GM23338 (cell line): ENCODE data around the gene PHF8.

Experiments
- CREB1 ChIP-seq: fragments of 250-450 bp; sonication (Bioruptor Pico); IDR thresholded peaks from 2 replicates; pipeline ENCODE4 v1.5.0; 2020; ENCODE audit warnings: low read depth, mild to moderate bottlenecking, moderate library complexity
- ETS1 ChIP-seq: IDR thresholded peaks from 2 replicates; pipeline ENCODE4 v1.6.1; 2016; ENCODE audit warnings: antibody characterized with exemption
- EZH2 ChIP-seq: fragments of 200-600 bp; sonication (generic); IDR thresholded peaks from one replicate; pipeline ENCODE4 v1.8.0; 2017; ENCODE audit warnings: antibody characterized with exemption, mild to moderate bottlenecking, low read depth; ENCODE audit not compliant: unreplicated experiment
- EZH2phosphoT487 ChIP-seq: fragments of 200-600 bp; sonication (generic); IDR thresholded peaks from one replicate; pipeline ENCODE4 v1.8.1; 2018; ENCODE audit warnings: antibody characterized with exemption; ENCODE audit not compliant: unreplicated experiment
- JUNB ChIP-seq: IDR thresholded peaks from one replicate; pipeline ENCODE4 v1.6.1; 2016; ENCODE audit warnings: antibody characterized with exemption; ENCODE audit not compliant: unreplicated experiment
- NANOG ChIP-seq: IDR thresholded peaks from 2 replicates; pipeline ENCODE4 v1.6.1; 2016; ENCODE audit warnings: antibody characterized with exemption, borderline replicate concordance
- POLR2AphosphoS5 ChIP-seq: IDR thresholded peaks from 2 replicates; pipeline ENCODE4 v1.6.1; 2016; ENCODE audit warnings: antibody characterized with exemption, low read depth
- STAT1 ChIP-seq: IDR thresholded peaks from one replicate; pipeline ENCODE4 v1.6.1; 2016; ENCODE audit warnings: antibody characterized with exemption; ENCODE audit not compliant: unreplicated experiment
- ZNF114 ChIP-seq: fragments of 250-450 bp; sonication (Bioruptor Pico); IDR thresholded peaks from 2 replicates; pipeline ENCODE4 v1.5.0; 2020; ENCODE audit warnings: mild to moderate bottlenecking, moderate library complexity
- ZNF331 ChIP-seq: fragments of 250-450 bp; sonication (Bioruptor Pico); IDR thresholded peaks from 2 replicates; pipeline ENCODE4 v1.5.0; 2020; ENCODE audit warnings: low read depth, mild to moderate bottlenecking, moderate library complexity
- TF ChIP-seq, protein P1 (sequence below), 2 experiments: fragments of 200-600 bp in 1 of 2; sonication (generic) in 1 of 2; conservative IDR thresholded peaks; 2 replicates each; pipeline versions ENCODE4 v1.5.1 to v1.6.1; 2016 to 2017; ENCODE audit warnings: antibody characterized with exemption in 2 of 2, low read depth in 2 of 2, mild to moderate bottlenecking in 2 of 2, moderate library complexity in 1 of 2
- TF ChIP-seq, protein P2 (sequence below): IDR thresholded peaks from one replicate; pipeline ENCODE4 v1.6.1; 2018; ENCODE audit warnings: antibody characterized with exemption; ENCODE audit not compliant: unreplicated experiment
- TF ChIP-seq, protein P3 (sequence below): fragments of 250-450 bp; sonication (Bioruptor Pico); IDR thresholded peaks from 2 replicates; pipeline ENCODE4 v1.5.0; 2020; ENCODE audit warnings: mild to moderate bottlenecking, moderate library complexity

GRCh38 chrX:53992589-53992988 is 51.7 kb downstream of the PHF8 start:
- TF ChIP-seq, protein P1, sequence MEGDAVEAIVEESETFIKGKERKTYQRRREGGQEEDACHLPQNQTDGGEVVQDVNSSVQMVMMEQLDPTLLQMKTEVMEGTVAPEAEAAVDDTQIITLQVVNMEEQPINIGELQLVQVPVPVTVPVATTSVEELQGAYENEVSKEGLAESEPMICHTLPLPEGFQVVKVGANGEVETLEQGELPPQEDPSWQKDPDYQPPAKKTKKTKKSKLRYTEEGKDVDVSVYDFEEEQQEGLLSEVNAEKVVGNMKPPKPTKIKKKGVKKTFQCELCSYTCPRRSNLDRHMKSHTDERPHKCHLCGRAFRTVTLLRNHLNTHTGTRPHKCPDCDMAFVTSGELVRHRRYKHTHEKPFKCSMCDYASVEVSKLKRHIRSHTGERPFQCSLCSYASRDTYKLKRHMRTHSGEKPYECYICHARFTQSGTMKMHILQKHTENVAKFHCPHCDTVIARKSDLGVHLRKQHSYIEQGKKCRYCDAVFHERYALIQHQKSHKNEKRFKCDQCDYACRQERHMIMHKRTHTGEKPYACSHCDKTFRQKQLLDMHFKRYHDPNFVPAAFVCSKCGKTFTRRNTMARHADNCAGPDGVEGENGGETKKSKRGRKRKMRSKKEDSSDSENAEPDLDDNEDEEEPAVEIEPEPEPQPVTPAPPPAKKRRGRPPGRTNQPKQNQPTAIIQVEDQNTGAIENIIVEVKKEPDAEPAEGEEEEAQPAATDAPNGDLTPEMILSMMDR (conservative IDR thresholded peaks at IDR 0.05; ENCODE audit: low read depth in 2 of 2) = no peak
- TF ChIP-seq EZH2 = no peak
- no peak for TF ChIP-seq EZH2phosphoT487
- TF ChIP-seq, protein P2, sequence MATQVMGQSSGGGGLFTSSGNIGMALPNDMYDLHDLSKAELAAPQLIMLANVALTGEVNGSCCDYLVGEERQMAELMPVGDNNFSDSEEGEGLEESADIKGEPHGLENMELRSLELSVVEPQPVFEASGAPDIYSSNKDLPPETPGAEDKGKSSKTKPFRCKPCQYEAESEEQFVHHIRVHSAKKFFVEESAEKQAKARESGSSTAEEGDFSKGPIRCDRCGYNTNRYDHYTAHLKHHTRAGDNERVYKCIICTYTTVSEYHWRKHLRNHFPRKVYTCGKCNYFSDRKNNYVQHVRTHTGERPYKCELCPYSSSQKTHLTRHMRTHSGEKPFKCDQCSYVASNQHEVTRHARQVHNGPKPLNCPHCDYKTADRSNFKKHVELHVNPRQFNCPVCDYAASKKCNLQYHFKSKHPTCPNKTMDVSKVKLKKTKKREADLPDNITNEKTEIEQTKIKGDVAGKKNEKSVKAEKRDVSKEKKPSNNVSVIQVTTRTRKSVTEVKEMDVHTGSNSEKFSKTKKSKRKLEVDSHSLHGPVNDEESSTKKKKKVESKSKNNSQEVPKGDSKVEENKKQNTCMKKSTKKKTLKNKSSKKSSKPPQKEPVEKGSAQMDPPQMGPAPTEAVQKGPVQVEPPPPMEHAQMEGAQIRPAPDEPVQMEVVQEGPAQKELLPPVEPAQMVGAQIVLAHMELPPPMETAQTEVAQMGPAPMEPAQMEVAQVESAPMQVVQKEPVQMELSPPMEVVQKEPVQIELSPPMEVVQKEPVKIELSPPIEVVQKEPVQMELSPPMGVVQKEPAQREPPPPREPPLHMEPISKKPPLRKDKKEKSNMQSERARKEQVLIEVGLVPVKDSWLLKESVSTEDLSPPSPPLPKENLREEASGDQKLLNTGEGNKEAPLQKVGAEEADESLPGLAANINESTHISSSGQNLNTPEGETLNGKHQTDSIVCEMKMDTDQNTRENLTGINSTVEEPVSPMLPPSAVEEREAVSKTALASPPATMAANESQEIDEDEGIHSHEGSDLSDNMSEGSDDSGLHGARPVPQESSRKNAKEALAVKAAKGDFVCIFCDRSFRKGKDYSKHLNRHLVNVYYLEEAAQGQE = no peak
- TF ChIP-seq POLR2AphosphoS5 = no peak
- no peak for TF ChIP-seq ETS1
- no peak for TF ChIP-seq JUNB
- TF ChIP-seq NANOG = no peak
- no peak for TF ChIP-seq CREB1 (CRISPR knock-in tag)
- no peak for TF ChIP-seq ZNF331 (CRISPR knock-in tag)
- no peak for TF ChIP-seq STAT1
- TF ChIP-seq, protein P3, sequence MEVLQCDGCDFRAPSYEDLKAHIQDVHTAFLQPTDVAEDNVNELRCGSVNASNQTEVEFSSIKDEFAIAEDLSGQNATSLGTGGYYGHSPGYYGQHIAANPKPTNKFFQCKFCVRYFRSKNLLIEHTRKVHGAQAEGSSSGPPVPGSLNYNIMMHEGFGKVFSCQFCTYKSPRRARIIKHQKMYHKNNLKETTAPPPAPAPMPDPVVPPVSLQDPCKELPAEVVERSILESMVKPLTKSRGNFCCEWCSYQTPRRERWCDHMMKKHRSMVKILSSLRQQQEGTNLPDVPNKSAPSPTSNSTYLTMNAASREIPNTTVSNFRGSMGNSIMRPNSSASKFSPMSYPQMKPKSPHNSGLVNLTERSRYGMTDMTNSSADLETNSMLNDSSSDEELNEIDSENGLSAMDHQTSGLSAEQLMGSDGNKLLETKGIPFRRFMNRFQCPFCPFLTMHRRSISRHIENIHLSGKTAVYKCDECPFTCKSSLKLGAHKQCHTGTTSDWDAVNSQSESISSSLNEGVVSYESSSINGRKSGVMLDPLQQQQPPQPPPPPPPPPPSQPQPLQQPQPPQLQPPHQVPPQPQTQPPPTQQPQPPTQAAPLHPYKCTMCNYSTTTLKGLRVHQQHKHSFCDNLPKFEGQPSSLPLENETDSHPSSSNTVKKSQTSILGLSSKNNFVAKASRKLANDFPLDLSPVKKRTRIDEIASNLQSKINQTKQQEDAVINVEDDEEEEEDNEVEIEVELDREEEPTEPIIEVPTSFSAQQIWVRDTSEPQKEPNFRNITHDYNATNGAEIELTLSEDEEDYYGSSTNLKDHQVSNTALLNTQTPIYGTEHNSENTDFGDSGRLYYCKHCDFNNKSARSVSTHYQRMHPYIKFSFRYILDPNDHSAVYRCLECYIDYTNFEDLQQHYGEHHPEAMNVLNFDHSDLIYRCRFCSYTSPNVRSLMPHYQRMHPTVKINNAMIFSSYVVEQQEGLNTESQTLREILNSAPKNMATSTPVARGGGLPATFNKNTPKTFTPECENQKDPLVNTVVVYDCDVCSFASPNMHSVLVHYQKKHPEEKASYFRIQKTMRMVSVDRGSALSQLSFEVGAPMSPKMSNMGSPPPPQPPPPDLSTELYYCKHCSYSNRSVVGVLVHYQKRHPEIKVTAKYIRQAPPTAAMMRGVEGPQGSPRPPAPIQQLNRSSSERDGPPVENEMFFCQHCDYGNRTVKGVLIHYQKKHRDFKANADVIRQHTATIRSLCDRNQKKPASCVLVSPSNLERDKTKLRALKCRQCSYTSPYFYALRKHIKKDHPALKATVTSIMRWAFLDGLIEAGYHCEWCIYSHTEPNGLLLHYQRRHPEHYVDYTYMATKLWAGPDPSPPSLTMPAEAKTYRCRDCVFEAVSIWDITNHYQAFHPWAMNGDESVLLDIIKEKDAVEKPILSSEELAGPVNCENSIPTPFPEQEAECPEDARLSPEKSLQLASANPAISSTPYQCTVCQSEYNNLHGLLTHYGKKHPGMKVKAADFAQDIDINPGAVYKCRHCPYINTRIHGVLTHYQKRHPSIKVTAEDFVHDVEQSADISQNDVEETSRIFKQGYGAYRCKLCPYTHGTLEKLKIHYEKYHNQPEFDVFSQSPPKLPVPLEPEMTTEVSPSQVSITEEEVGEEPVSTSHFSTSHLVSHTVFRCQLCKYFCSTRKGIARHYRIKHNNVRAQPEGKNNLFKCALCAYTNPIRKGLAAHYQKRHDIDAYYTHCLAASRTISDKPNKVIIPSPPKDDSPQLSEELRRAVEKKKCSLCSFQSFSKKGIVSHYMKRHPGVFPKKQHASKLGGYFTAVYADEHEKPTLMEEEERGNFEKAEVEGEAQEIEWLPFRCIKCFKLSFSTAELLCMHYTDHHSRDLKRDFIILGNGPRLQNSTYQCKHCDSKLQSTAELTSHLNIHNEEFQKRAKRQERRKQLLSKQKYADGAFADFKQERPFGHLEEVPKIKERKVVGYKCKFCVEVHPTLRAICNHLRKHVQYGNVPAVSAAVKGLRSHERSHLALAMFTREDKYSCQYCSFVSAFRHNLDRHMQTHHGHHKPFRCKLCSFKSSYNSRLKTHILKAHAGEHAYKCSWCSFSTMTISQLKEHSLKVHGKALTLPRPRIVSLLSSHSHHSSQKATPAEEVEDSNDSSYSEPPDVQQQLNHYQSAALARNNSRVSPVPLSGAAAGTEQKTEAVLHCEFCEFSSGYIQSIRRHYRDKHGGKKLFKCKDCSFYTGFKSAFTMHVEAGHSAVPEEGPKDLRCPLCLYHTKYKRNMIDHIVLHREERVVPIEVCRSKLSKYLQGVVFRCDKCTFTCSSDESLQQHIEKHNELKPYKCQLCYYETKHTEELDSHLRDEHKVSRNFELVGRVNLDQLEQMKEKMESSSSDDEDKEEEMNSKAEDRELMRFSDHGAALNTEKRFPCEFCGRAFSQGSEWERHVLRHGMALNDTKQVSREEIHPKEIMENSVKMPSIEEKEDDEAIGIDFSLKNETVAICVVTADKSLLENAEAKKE = no peak
- TF ChIP-seq ZNF114 = no peak
